HG02571 (cell line): ENCODE data around the gene PEX5L.
A peak's percentile ranks its signal among the peaks of the same experiment; 100 is the strongest.
"Not testable (repeated sequence)": the region's sequence is repeated elsewhere in the genome, so short reads cannot be mapped to it uniquely, and the experiment has no call there.

Experiments
- ATAC-seq: cut with Tn5 transposase; IDR thresholded peaks from one replicate; pipeline ENCODE4 v1.9.1; 2021; ENCODE audit warnings: mild to moderate bottlenecking, moderate library complexity; ENCODE audit not compliant: unreplicated experiment

The PEX5L gene

GRCh38 chr3:180011927-180012326 is 24.8 kb downstream of the PEX5L start:
- ATAC-seq = no peak

GRCh38 chr3:180008318-180008717 is 28.4 kb downstream of the PEX5L start:
- not testable (repeated sequence) for ATAC-seq

- ATAC-seq = no peak
Observed at GRCh38 chr3:180004542-180004941, 32.2 kb downstream of the PEX5L start.

GRCh38 chr3:180002006-180002405 is 34.7 kb downstream of the PEX5L start:
- no peak for ATAC-seq

GRCh38 chr3:180000500-180000899 is 36.2 kb downstream of the PEX5L start:
- no peak for ATAC-seq

- no peak for ATAC-seq
Observed at GRCh38 chr3:179995406-179995805, 41.3 kb downstream of the PEX5L start.

- ATAC-seq = no peak
Observed at GRCh38 chr3:179991883-179992282, 44.9 kb downstream of the PEX5L start.

- ATAC-seq = no peak
Observed at GRCh38 chr3:179991104-179991503, 45.6 kb downstream of the PEX5L start.

- no peak for ATAC-seq
Observed at GRCh38 chr3:179981646-179982045, 55.1 kb downstream of the PEX5L start.

GRCh38 chr3:179977356-179977755 is 59.4 kb downstream of the PEX5L start:
- no peak for ATAC-seq

GRCh38 chr3:179973931-179974361 is 62.8 kb downstream of the PEX5L start:
- no peak for ATAC-seq

GRCh38 chr3:179972881-179973423 is 63.8 kb downstream of the PEX5L start:
- ATAC-seq = no peak

GRCh38 chr3:179971280-179971679 is 65.5 kb downstream of the PEX5L start:
- no peak for ATAC-seq

GRCh38 chr3:179970746-179971145 is 66.0 kb downstream of the PEX5L start:
- no peak for ATAC-seq

GRCh38 chr3:179969525-179969924 is 67.2 kb downstream of the PEX5L start:
- no peak for ATAC-seq

GRCh38 chr3:179967622-179968021 is 69.1 kb downstream of the PEX5L start:
- ATAC-seq = peak; percentile 82

- ATAC-seq = no peak
Observed at GRCh38 chr3:179964890-179965289, 71.8 kb downstream of the PEX5L start.

GRCh38 chr3:179962629-179963387 is 73.9 kb downstream of the PEX5L start:
- no peak for ATAC-seq

GRCh38 chr3:179961703-179962078 is 75.0 kb downstream of the PEX5L start:
- peak; percentile 46 for ATAC-seq

- no peak for ATAC-seq
Observed at GRCh38 chr3:179961071-179961702, 75.5 kb downstream of the PEX5L start.

- ATAC-seq = no peak
Observed at GRCh38 chr3:179958759-179959158, 78.0 kb downstream of the PEX5L start.

GRCh38 chr3:179958143-179958542 is 78.6 kb downstream of the PEX5L start:
- no peak for ATAC-seq
